ENCODE data around the gene IGF2BP2.
"Not testable (repeated sequence)": the region's sequence is repeated elsewhere in the genome, so short reads cannot be mapped to it uniquely, and the experiment has no call there.

Gene IGF2BP2

DNA sequence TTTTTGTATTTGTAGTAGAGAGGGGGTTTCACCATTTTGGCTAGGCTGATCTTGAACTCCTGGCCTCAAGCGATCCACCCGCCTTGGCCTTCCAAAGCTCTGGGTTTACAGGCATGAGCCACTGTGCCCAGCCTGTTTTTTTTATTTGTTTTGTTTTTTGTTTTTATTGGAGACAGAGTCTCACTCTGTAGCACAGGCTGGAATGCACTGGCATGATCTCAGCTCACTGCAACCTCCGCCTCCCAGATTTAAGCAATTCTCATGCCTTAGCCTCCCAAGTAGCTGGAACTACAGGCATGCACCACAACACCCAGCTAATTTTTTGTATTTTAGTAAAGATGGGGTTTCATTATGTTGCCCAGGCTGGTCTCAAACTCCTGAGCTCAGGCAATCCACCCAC lies 28.9 kb upstream of the IGF2BP2 start:
- not testable (repeated sequence) for H3K36me3 ChIP-seq (ENCODE audit: control insufficient read depth in 1 of 2, insufficient read depth in 2 of 2, low read length in 2 of 2); H4K91ac ChIP-seq (ENCODE audit: low read depth, low read length); H2BK12ac ChIP-seq (ENCODE audit: low read length); H2BK120ac ChIP-seq (ENCODE audit: insufficient read depth, low read length, poor library complexity); H3K27ac ChIP-seq (ENCODE audit: low read depth, low read length); H3K14ac ChIP-seq (ENCODE audit: low read length); H3K9me3 ChIP-seq (ENCODE audit: insufficient read depth, low read depth, low read length); H3K4me2 ChIP-seq (ENCODE audit: low read length); H3K9ac ChIP-seq (ENCODE audit: low read length); H3K18ac ChIP-seq (ENCODE audit: low read length); DNase-seq; H4K8ac ChIP-seq (ENCODE audit: low read depth, low read length); H2AFZ ChIP-seq (ENCODE audit: insufficient read depth, low read length, poor library complexity); H3K4ac ChIP-seq (ENCODE audit: low read depth, low read length); H3K79me1 ChIP-seq (ENCODE audit: low read length); H3K4me1 ChIP-seq (ENCODE audit: control insufficient read depth in 1 of 2, insufficient read depth in 2 of 2, low read length in 2 of 2); H2BK5ac ChIP-seq (ENCODE audit: low read depth, low read length, poor library complexity); H2AK5ac ChIP-seq (ENCODE audit: low read length); H3K4me3 ChIP-seq (ENCODE audit: low read depth, low read length); H3K27me3 ChIP-seq (ENCODE audit: insufficient read depth, low read length); H3K79me2 ChIP-seq (ENCODE audit: control insufficient read depth, insufficient read depth, low read length, poor library complexity); H4K12ac ChIP-seq (ENCODE audit: low read depth, low read length); H3K23ac ChIP-seq (ENCODE audit: low read length)
- no CpG with 5 or more reads among the region's 3 CpGs for WGBS (ENCODE audit: extremely low coverage, insufficient coverage, insufficient read length)

GRCh38 chr3:185852635-185853034 lies 27.8 kb upstream of the IGF2BP2 start:
- Histone ChIP-seq H2AFZ (ENCODE audit: insufficient read depth, low read length, poor library complexity) (no peak overlapping the region), H3K4me1 (ENCODE audit: control insufficient read depth in 1 of 2, insufficient read depth in 2 of 2, low read length in 2 of 2) (no peaks in the 10 kb centered on the region), H2BK12ac (ENCODE audit: low read length) (no peak overlapping the region), H3K14ac (ENCODE audit: low read length) (no peak overlapping the region), H4K8ac (ENCODE audit: low read depth, low read length) (no peak overlapping the region), H3K36me3 (ENCODE audit: control insufficient read depth in 1 of 2, insufficient read depth in 2 of 2, low read length in 2 of 2) (no peaks in the 10 kb centered on the region), H3K4me3 (ENCODE audit: low read depth, low read length) (no peak overlapping the region), H3K23ac (ENCODE audit: low read length) (no peak overlapping the region), H3K18ac (ENCODE audit: low read length) (no peak overlapping the region), H3K79me2 (ENCODE audit: control insufficient read depth, insufficient read depth, low read length, poor library complexity) (no peaks in the 10 kb centered on the region), H3K9me3 (ENCODE audit: insufficient read depth, low read depth, low read length) (peaks cover 2% of the 10 kb centered on the region), H3K4ac (ENCODE audit: low read depth, low read length) (no peak overlapping the region), H4K12ac (ENCODE audit: low read depth, low read length) (no peak overlapping the region), H3K27me3 (ENCODE audit: insufficient read depth, low read length) (no peaks in the 10 kb centered on the region), H3K79me1 (ENCODE audit: low read length) (no peaks in the 10 kb centered on the region), H3K4me2 (ENCODE audit: low read length) (no peak overlapping the region), H4K91ac (ENCODE audit: low read depth, low read length) (no peak overlapping the region), H2BK5ac (ENCODE audit: low read depth, low read length, poor library complexity) (no peak overlapping the region), H3K27ac (ENCODE audit: low read depth, low read length) (no peak overlapping the region), H2AK5ac (ENCODE audit: low read length) (no peak overlapping the region), H3K9ac (ENCODE audit: low read length) (no peak overlapping the region), H2BK120ac (ENCODE audit: insufficient read depth, low read length, poor library complexity) (no peak overlapping the region)
- no CpG with 5 or more reads among the region's 4 CpGs for WGBS (ENCODE audit: extremely low coverage, insufficient coverage, insufficient read length)
- no peak for DNase-seq

DNA sequence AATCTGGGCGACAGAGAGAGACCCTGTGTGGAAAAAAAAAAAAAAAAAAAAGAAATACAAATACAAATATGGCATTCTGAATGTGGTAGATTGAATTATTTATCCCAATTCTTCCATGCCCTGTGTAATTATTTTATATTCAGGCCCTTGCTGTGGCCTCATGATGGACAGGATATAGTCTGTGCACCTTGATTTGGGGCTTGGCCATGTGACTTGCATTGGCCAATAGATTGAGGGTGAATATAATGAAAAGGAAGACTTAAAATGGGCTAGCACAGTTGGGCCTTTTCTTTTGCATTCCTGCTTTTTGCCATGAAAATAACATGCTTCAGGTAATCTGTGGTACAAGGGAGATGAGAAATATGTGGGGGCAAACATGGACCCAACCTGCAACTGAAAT lies 27.1 kb upstream of the IGF2BP2 start:
- Histone ChIP-seq H3K4ac (ENCODE audit: low read depth, low read length) (no peak overlapping the region), H4K91ac (ENCODE audit: low read depth, low read length) (no peak overlapping the region), H3K9me3 (ENCODE audit: insufficient read depth, low read depth, low read length) (no peaks in the 10 kb centered on the region), H3K4me1 (ENCODE audit: control insufficient read depth in 1 of 2, insufficient read depth in 2 of 2, low read length in 2 of 2) (no peaks in the 10 kb centered on the region), H3K23ac (ENCODE audit: low read length) (no peak overlapping the region), H3K79me2 (ENCODE audit: control insufficient read depth, insufficient read depth, low read length, poor library complexity) (no peaks in the 10 kb centered on the region), H2BK5ac (ENCODE audit: low read depth, low read length, poor library complexity) (no peak overlapping the region), H3K27ac (ENCODE audit: low read depth, low read length) (no peak overlapping the region), H2BK12ac (ENCODE audit: low read length) (no peak overlapping the region), H3K4me2 (ENCODE audit: low read length) (no peak overlapping the region), H3K36me3 (ENCODE audit: control insufficient read depth in 1 of 2, insufficient read depth in 2 of 2, low read length in 2 of 2) (no peaks in the 10 kb centered on the region), H2BK120ac (ENCODE audit: insufficient read depth, low read length, poor library complexity) (no peak overlapping the region), H3K79me1 (ENCODE audit: low read length) (no peaks in the 10 kb centered on the region), H3K18ac (ENCODE audit: low read length) (no peak overlapping the region), H4K12ac (ENCODE audit: low read depth, low read length) (no peak overlapping the region), H3K14ac (ENCODE audit: low read length) (no peak overlapping the region), H3K27me3 (ENCODE audit: insufficient read depth, low read length) (no peaks in the 10 kb centered on the region), H4K8ac (ENCODE audit: low read depth, low read length) (no peak overlapping the region), H2AK5ac (ENCODE audit: low read length) (no peak overlapping the region), H3K9ac (ENCODE audit: low read length) (no peak overlapping the region), H2AFZ (ENCODE audit: insufficient read depth, low read length, poor library complexity) (no peak overlapping the region), H3K4me3 (ENCODE audit: low read depth, low read length) (no peak overlapping the region)
- DNase-seq = no peak
- WGBS (ENCODE audit: extremely low coverage, insufficient coverage, insufficient read length) = no CpG with 5 or more reads among the region's 1 CpG

DNA sequence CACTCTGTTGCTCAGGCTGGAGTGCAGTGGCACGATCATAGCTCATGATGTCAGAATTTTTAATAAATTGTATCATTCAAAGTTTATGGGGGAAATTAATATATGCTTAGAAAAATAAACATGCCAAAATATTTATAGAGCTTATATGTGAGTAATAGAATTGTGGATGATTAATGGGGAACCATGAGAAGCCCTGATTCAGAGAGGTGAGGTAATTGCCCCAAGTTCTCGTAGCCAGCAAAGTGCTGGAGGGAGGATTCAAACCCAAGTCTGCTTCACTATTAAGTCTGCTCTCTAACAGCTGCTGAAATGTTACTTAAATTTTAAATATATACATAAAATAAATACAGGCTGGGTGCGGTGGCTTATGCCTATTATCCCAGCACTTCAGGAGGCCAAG lies 26.2 kb upstream of the IGF2BP2 start:
- Histone ChIP-seq H3K23ac (ENCODE audit: low read length) (no peak overlapping the region), H4K12ac (ENCODE audit: low read depth, low read length) (no peak overlapping the region), H2BK120ac (ENCODE audit: insufficient read depth, low read length, poor library complexity) (no peak overlapping the region), H2BK5ac (ENCODE audit: low read depth, low read length, poor library complexity) (no peak overlapping the region), H3K9ac (ENCODE audit: low read length) (no peak overlapping the region), H3K27ac (ENCODE audit: low read depth, low read length) (no peak overlapping the region), H3K4me3 (ENCODE audit: low read depth, low read length) (no peak overlapping the region), H2AK5ac (ENCODE audit: low read length) (no peak overlapping the region), H3K14ac (ENCODE audit: low read length) (no peak overlapping the region), H3K4me2 (ENCODE audit: low read length) (no peak overlapping the region), H3K18ac (ENCODE audit: low read length) (no peak overlapping the region), H3K4me1 (ENCODE audit: control insufficient read depth in 1 of 2, insufficient read depth in 2 of 2, low read length in 2 of 2) (no peaks in the 10 kb centered on the region), H3K4ac (ENCODE audit: low read depth, low read length) (no peak overlapping the region), H4K8ac (ENCODE audit: low read depth, low read length) (no peak overlapping the region), H3K79me2 (ENCODE audit: control insufficient read depth, insufficient read depth, low read length, poor library complexity) (no peaks in the 10 kb centered on the region), H4K91ac (ENCODE audit: low read depth, low read length) (no peak overlapping the region), H3K36me3 (ENCODE audit: control insufficient read depth in 1 of 2, insufficient read depth in 2 of 2, low read length in 2 of 2) (no peaks in the 10 kb centered on the region), H3K27me3 (ENCODE audit: insufficient read depth, low read length) (no peaks in the 10 kb centered on the region), H2BK12ac (ENCODE audit: low read length) (no peak overlapping the region), H3K79me1 (ENCODE audit: low read length) (no peaks in the 10 kb centered on the region), H3K9me3 (ENCODE audit: insufficient read depth, low read depth, low read length) (no peaks in the 10 kb centered on the region), H2AFZ (ENCODE audit: insufficient read depth, low read length, poor library complexity) (no peak overlapping the region)
- WGBS (ENCODE audit: extremely low coverage, insufficient coverage, insufficient read length) = no CpG with 5 or more reads among the region's 3 CpGs
- no peak for DNase-seq
